K562 (cell line): ENCODE measurements around the gene RPS8. TPM values are rescaled to one million over a fixed set of nuclear protein-coding genes. Genes with fewer than 3 reads are reported as not detected.

Source experiments
- ATF1 ChIP-seq, 2 experiments: fragments of 450-650 bp in 1 of 2; IDR thresholded peaks; 2 replicates each; pipeline ENCODE4 v1.6.1; 2016; ENCODE audit warnings: missing compliant biosample characterization in 1 of 2, missing genetic modification characterization in 1 of 2
- BCOR ChIP-seq: fragments of 450-650 bp; IDR thresholded peaks from 2 replicates; pipeline ENCODE4 v1.6.1; 2016
- BRD9 ChIP-seq: fragments of 450-650 bp; IDR thresholded peaks from 2 replicates; pipeline ENCODE4 v1.6.1; 2018; ENCODE audit warnings: low read depth; ENCODE audit not compliant: partially characterized antibody
- DEAF1 ChIP-seq: fragments of 450-650 bp; formaldehyde crosslinking; IDR thresholded peaks from 2 replicates; pipeline ENCODE4 v1.4.0; 2020; ENCODE audit warnings: mild to moderate bottlenecking, moderate library complexity
- HDAC6 ChIP-seq: IDR thresholded peaks from 2 replicates; pipeline ENCODE4 v1.6.1; 2012; ENCODE audit warnings: low read depth, mild to moderate bottlenecking, control low read depth, inconsistent platforms, low read length, moderate library complexity
- HDGF ChIP-seq: fragments of 450-650 bp; IDR thresholded peaks from 2 replicates; pipeline ENCODE4 v1.6.1; 2016
- HMG20A ChIP-seq: fragments of 450-650 bp; formaldehyde crosslinking; conservative IDR thresholded peaks from 2 replicates; pipeline ENCODE4 v1.4.0; 2020; ENCODE audit warnings: mild to moderate bottlenecking, mixed read lengths
- HNRNPH1 ChIP-seq: fragments of 200-400 bp; formaldehyde crosslinking; optimal IDR thresholded peaks from 2 replicates; pipeline ENCODE3; 2017; ENCODE audit warnings: low read depth, mild to moderate bottlenecking, low read length, moderate library complexity
- KLF13 ChIP-seq: fragments of 450-650 bp; IDR thresholded peaks from 2 replicates; pipeline ENCODE4 v1.6.1; 2016; ENCODE audit warnings: missing genetic modification characterization, low read depth, mild to moderate bottlenecking, missing compliant biosample characterization, moderate library complexity, borderline replicate concordance
- LCOR ChIP-seq: sonication (generic); formaldehyde crosslinking; IDR thresholded peaks from 2 replicates; pipeline ENCODE4 v1.8.0; 2022; ENCODE audit warnings: mild to moderate bottlenecking, missing genetic modification reagents
- MAFG ChIP-seq: fragments of 450-650 bp; conservative IDR thresholded peaks from 2 replicates; pipeline ENCODE4 v1.6.1; 2016; ENCODE audit warnings: missing genetic modification characterization, missing compliant biosample characterization
- MCM7 ChIP-seq, 2 experiments: fragments of 450-650 bp; IDR thresholded peaks; 2 replicates each; pipeline ENCODE4 v1.6.1; 2016 to 2018
- MEIS2 ChIP-seq: fragments of 450-650 bp; IDR thresholded peaks from 2 replicates; pipeline ENCODE4 v1.6.1; 2014; ENCODE audit warnings: mild to moderate bottlenecking; ENCODE audit not compliant: partially characterized antibody
- NFIC ChIP-seq: fragments of 450-650 bp; IDR thresholded peaks from 2 replicates; pipeline ENCODE4 v1.6.1; 2017; ENCODE audit warnings: mild to moderate bottlenecking, inconsistent platforms
- PHF20 ChIP-seq: fragments of 450-650 bp; IDR thresholded peaks from 2 replicates; pipeline ENCODE4 v1.6.1; 2018; ENCODE audit not compliant: partially characterized antibody
- RCOR1 ChIP-seq, 2 experiments: IDR thresholded peaks; 2 replicates each; pipeline ENCODE4 v1.6.1; 2012; ENCODE audit warnings: low read depth in 2 of 2, low read length in 2 of 2, borderline replicate concordance in 1 of 2, improper control_type of control experiment in 1 of 2
- RUNX1 ChIP-seq: sonication (generic); IDR thresholded peaks from 2 replicates; pipeline ENCODE4 v1.6.1; 2016; ENCODE audit warnings: antibody characterized with exemption, low read depth
- SAFB2 ChIP-seq: fragments of 200-400 bp; formaldehyde crosslinking; IDR thresholded peaks from 2 replicates; pipeline ENCODE4 v1.6.1; 2018; ENCODE audit warnings: borderline replicate concordance, low read length, low read depth, moderate library complexity; ENCODE audit not compliant: severe bottlenecking
- SRSF9 ChIP-seq: fragments of 200-400 bp; formaldehyde crosslinking; IDR thresholded peaks from 2 replicates; pipeline ENCODE4 v1.6.1; 2017; ENCODE audit warnings: low read depth, low read length, borderline replicate concordance
- SUPT5H ChIP-seq: fragments of 450-650 bp; IDR thresholded peaks from 2 replicates; pipeline ENCODE4 v1.6.1; 2016
- TBP ChIP-seq: optimal IDR thresholded peaks from 2 replicates; pipeline ENCODE3; 2011; ENCODE audit warnings: low read depth, low read length, improper control_type of control experiment
- TEAD2 ChIP-seq: fragments of 450-650 bp; IDR thresholded peaks from 2 replicates; pipeline ENCODE4 v1.6.1; 2016; ENCODE audit warnings: missing genetic modification characterization, control low read depth, missing compliant biosample characterization
- TSC22D4 ChIP-seq: fragments of 450-650 bp; IDR thresholded peaks from 2 replicates; pipeline ENCODE4 v1.6.1; 2016; ENCODE audit warnings: missing genetic modification characterization, missing biosample characterization, control low read depth
- ZBTB7A ChIP-seq: IDR thresholded peaks from 2 replicates; pipeline ENCODE4 v1.6.1; 2011; ENCODE audit warnings: low read depth, mild to moderate bottlenecking, low read length, moderate library complexity, borderline replicate concordance; ENCODE audit not compliant: control insufficient read depth
- ZNF134 ChIP-seq: fragments of 250-450 bp; sonication (Bioruptor Pico); conservative IDR thresholded peaks from 2 replicates; pipeline ENCODE4 v1.4.0; 2020
- ZNF212 ChIP-seq: fragments of 450-650 bp; formaldehyde crosslinking; IDR thresholded peaks from 2 replicates; pipeline ENCODE4 v1.4.0; 2020; ENCODE audit warnings: mild to moderate bottlenecking
- ZNF311 ChIP-seq: fragments of 250-450 bp; sonication (Bioruptor Pico); IDR thresholded peaks from 2 replicates; pipeline ENCODE4 v1.4.0; 2020; ENCODE audit warnings: mild to moderate bottlenecking, moderate library complexity
- ZNF347 ChIP-seq: fragments of 450-650 bp; formaldehyde crosslinking; IDR thresholded peaks from 2 replicates; pipeline ENCODE4 v1.4.0; 2020; ENCODE audit warnings: low read depth, mild to moderate bottlenecking, moderate library complexity
- ZNF384 ChIP-seq: IDR thresholded peaks from 2 replicates; pipeline ENCODE4 v1.6.1; 2012; ENCODE audit warnings: low read depth, low read length, improper control_type of control experiment
- ZNF766 ChIP-seq: fragments of 200-800 bp; sonication (Bioruptor generic); conservative IDR thresholded peaks from 2 replicates; pipeline ENCODE4 v1.6.1; 2016; ENCODE audit warnings: missing genetic modification characterization, missing compliant biosample characterization
- ZSCAN32 ChIP-seq: fragments of 450-650 bp; formaldehyde crosslinking; IDR thresholded peaks from 2 replicates; pipeline ENCODE4 v1.4.0; 2020; ENCODE audit warnings: mild to moderate bottlenecking, moderate library complexity
- polyA plus RNA-seq, 8 experiments: library from polyadenylated mRNA; depleted of rRNA in 4 of 8; stranded (reverse) in 5 of 8; unstranded in 3 of 8; fragments of >200 nt; fragmentation: Nextera tagmentation in 2 of 8; fragmentation: Illumina TruSeq in 1 of 8; extraction: Ambion mirVana in 2 of 8; extraction: Trizol in 1 of 8; gene quantifications; 2 replicates each; pipeline versions ENCODE4 v1.2.1 to v1.2.3, GENCODE V29; 2011 to 2014; ENCODE audit warnings: inconsistent platforms in 1 of 8, missing spikeins in 1 of 8
- total RNA-seq, 7 experiments: library from RNA; depleted of rRNA in 6 of 7; stranded (reverse); fragments of >200 nt in 6 of 7; fragmentation: Illumina TruSeq in 2 of 7; extraction: Trizol in 2 of 7; gene quantifications; 2 replicates each; pipeline versions ENCODE4 v1.2.1 to v1.2.3, GENCODE V29; 2011 to 2021; ENCODE audit warnings: low replicate concordance in 1 of 7

Gene RPS8
- total and polyA plus RNA-seq, 9 of the 15 experiments (the other 6 are each of a cell fraction or from before 2014, with no cell fraction given): 2,431 to 4,168 (median 3,109) TPM

- no peak for TF ChIP-seq SRSF9
- peak; percentile 91 for TF ChIP-seq MEIS2
- no peak for TF ChIP-seq ZNF311 (CRISPR knock-in tag)
- peak; percentile 33 for TF ChIP-seq BCOR
- no peak for TF ChIP-seq HMG20A
- TF ChIP-seq DEAF1 (CRISPR knock-in tag): peak; percentile 66
- TF ChIP-seq RCOR1 (IDR thresholded peaks at IDR 0.05; ENCODE audit: borderline replicate concordance in 1 of 2, low read depth in 2 of 2, low read length in 2 of 2): peak; percentile 78 to 86
- TF ChIP-seq HDAC6: no peak; the same call in 1 of the 2 replicates
- TF ChIP-seq MAFG: no peak
- TF ChIP-seq TEAD2: no peak
- TF ChIP-seq SAFB2: no peak
- TF ChIP-seq KLF13 (tag): peak; percentile 23; the same call in 1 of the 2 replicates
- TF ChIP-seq SUPT5H: peak; percentile 100
- peak; percentile 94 for TF ChIP-seq LCOR (CRISPR knock-in tag)
- TF ChIP-seq ZNF347 (CRISPR knock-in tag): peak; percentile 45; the same call in 1 of the 2 replicates
- TF ChIP-seq TSC22D4 (tag): no peak
- TF ChIP-seq BRD9: peak; percentile 26
- TF ChIP-seq ZNF212: peak; percentile 85
- peak; percentile 100 for TF ChIP-seq TBP
- TF ChIP-seq ZNF134 (CRISPR knock-in tag): no peak
- no peak for TF ChIP-seq HNRNPH1
- TF ChIP-seq ZBTB7A: no peak
- TF ChIP-seq ZNF766 (CRISPR knock-in tag): peak; percentile 97
- peak; percentile 85 for TF ChIP-seq NFIC
- peak; percentile 39; the same call in 1 of the 2 replicates for TF ChIP-seq ATF1 (CRISPR knock-in tag; IDR thresholded peaks at IDR 0.05)
- TF ChIP-seq ATF1 (tag; IDR thresholded peaks at IDR 0.05): peak; percentile 71
- peak; percentile 18 for TF ChIP-seq PHF20
- peak in 1 of 2 experiments; percentile 77; a peak in 1 of 4 replicates for TF ChIP-seq MCM7 (IDR thresholded peaks at IDR 0.05)
- TF ChIP-seq HDGF: no peak
- TF ChIP-seq ZNF384: 0 out of 2 replicates have a peak, but pooled peaks have one; percentile 24
- peak; percentile 92 for TF ChIP-seq RUNX1
- TF ChIP-seq ZSCAN32 (CRISPR knock-in tag): no peak
Measured at GRCh38 chr1:44819608-44820327, 44.4 kb downstream of the RPS8 start (continued).
